Measurements from ENCODE around the gene SLIT1. TPM values are rescaled to one million over a fixed set of nuclear protein-coding genes. Genes with fewer than 3 reads are reported as not detected.

SLIT1 gene
- total RNA-seq, 1 donor from 2014 or later: 25.5 TPM

DNA sequence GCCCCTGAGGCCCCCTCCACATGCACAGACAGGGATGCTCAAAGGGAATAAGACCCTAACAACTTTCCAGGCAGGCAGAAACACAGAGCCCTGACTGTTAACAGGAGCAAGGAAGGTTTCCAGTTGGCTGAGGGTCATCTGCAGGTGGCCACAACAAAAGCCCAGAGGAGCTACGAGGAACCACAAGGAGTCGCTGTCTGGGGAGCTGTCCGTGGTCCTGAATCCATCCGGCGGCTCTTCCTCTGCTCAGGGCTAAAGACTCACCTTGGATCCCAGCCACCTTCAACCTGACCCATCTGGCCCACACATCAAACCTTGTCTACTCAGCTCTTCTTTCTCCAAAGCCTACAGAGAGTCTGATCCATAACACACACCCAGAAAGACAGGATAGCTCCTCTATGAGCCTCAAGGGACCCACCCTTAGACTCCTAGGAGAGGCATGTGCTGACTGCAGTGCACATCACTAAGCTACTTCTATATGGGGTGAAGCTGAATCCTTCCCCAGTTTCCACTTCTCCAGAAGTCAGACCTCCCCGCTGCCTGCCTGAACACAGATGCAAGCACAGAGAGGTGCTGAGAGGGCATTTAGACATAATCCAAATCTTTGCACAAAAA is 104.0 kb downstream of the SLIT1 start:
- Mint-ChIP-seq H3K4me3 (ENCODE audit: low read depth) (no peak overlapping the region), H3K36me3 (ENCODE audit: insufficient read depth) (no peaks in the 10 kb centered on the region), H3K4me1 (ENCODE audit: low read depth) (no peaks in the 10 kb centered on the region), H3K27me3 (peaks cover 9% of the 10 kb centered on the region), H3K27ac (no peak overlapping the region), H3K9me3 (ENCODE audit: low read depth) (no peaks in the 10 kb centered on the region)
- TF ChIP-seq, protein P1, sequence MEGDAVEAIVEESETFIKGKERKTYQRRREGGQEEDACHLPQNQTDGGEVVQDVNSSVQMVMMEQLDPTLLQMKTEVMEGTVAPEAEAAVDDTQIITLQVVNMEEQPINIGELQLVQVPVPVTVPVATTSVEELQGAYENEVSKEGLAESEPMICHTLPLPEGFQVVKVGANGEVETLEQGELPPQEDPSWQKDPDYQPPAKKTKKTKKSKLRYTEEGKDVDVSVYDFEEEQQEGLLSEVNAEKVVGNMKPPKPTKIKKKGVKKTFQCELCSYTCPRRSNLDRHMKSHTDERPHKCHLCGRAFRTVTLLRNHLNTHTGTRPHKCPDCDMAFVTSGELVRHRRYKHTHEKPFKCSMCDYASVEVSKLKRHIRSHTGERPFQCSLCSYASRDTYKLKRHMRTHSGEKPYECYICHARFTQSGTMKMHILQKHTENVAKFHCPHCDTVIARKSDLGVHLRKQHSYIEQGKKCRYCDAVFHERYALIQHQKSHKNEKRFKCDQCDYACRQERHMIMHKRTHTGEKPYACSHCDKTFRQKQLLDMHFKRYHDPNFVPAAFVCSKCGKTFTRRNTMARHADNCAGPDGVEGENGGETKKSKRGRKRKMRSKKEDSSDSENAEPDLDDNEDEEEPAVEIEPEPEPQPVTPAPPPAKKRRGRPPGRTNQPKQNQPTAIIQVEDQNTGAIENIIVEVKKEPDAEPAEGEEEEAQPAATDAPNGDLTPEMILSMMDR (IDR thresholded peaks at IDR 0.05; ENCODE audit: unreplicated experiment): peak; percentile 90
- peak; percentile 75 for DNase-seq (ENCODE audit: low spot score, unreplicated experiment)

DNA sequence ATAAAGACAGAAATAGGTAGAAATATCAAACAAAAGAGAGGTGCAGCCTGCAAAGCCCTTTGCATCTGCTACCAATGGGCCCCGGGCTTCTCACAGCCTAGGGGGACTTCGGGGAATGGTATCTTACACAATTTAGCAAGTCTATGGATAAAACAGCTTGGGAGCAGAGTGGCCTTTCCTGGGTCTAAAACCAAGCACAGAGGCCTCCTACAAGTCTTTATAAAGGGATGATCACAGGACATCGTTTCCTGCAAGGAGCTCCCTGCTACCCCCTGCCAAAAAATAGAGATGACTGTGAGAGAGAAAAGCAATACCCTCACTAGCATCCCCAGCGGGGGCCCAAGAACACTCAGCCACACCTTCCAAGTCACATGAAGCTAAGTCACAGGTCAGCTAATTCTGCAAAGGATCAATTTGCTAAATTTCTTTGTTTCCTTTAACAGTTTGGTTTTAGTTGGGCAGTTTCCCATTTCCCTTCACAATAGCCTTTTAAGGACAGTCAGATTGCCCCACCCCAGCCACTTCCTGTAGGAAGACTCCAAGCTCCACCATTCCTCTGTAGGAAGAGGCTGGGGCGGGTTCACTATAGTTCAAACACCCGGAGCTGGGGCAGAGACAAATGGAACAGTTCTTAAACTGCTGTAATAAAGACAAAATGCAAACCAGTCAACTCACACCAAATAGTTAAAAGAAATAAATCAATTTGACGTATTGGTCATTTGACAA is 105.5 kb downstream of the SLIT1 start:
- no peak overlapping the region for H3K27ac Mint-ChIP-seq
- H3K4me3 Mint-ChIP-seq (ENCODE audit: low read depth): no peak overlapping the region
- TF ChIP-seq, protein P1 (IDR thresholded peaks at IDR 0.05; ENCODE audit: unreplicated experiment): no peak
- no peaks in the 10 kb centered on the region for H3K4me1 Mint-ChIP-seq (ENCODE audit: low read depth)
- H3K27me3 Mint-ChIP-seq: peaks cover 13% of the 10 kb centered on the region
- no peaks in the 10 kb centered on the region for H3K9me3 Mint-ChIP-seq (ENCODE audit: low read depth)
- H3K36me3 Mint-ChIP-seq (ENCODE audit: insufficient read depth): no peaks in the 10 kb centered on the region
- no peak for DNase-seq (ENCODE audit: low spot score, unreplicated experiment)

DNA sequence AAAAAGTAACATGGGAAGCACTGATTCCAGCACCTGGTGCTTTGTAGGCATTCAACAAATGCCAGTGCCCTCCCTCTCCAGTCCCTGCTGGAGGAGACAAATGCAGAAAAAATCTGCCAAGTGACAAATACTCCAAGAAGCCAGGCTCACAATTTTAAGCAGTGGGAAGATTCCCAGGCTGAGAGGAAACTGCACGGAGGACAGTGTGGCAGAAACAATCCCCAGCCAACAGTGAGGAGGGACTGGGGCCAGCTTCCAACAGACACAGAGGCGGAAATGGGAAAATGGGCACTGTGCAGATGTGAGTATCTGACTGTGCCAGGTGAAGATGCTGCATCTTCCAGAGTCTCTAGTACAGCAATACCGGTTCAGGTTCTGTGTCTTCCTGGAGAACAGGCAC is 106.3 kb downstream of the SLIT1 start:
- Mint-ChIP-seq H3K27ac (no peak overlapping the region), H3K36me3 (ENCODE audit: insufficient read depth) (no peaks in the 10 kb centered on the region)

DNA sequence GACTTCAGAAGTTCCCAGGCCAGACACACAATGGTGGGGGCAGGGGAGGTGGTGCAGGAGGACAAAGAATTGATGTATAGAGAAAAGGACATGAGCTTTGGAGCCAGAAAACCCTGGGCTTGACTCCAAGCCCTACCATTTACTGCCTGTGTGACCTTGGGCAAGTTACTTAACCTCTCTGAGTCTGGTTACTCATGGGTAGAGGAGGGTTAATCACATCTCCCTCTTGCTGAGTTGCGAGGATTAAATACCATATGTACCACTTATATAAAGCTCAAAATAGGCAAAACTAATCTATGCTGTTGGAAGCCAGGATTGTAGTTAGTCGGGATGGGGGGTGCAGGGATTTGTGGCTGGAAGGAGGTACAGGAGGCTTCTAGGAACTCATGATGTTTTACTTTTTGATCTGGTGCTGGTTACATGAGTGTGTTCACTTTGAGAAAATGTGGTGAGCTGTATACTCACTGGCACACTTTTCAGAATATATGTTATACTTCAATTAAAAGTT is 106.8 kb downstream of the SLIT1 start:
- TF ChIP-seq, protein P1 (IDR thresholded peaks at IDR 0.05; ENCODE audit: unreplicated experiment): no peak
- H3K27me3 Mint-ChIP-seq: peaks cover 18% of the 10 kb centered on the region
- no peak overlapping the region for H3K27ac Mint-ChIP-seq
- no peak for DNase-seq (ENCODE audit: low spot score, unreplicated experiment)
- H3K4me3 Mint-ChIP-seq (ENCODE audit: low read depth): no peak overlapping the region
- no peaks in the 10 kb centered on the region for H3K36me3 Mint-ChIP-seq (ENCODE audit: insufficient read depth)
- no peaks in the 10 kb centered on the region for H3K9me3 Mint-ChIP-seq (ENCODE audit: low read depth)
- H3K4me1 Mint-ChIP-seq (ENCODE audit: low read depth): no peaks in the 10 kb centered on the region

More for the DNA sequence above, 106.3 kb downstream of the SLIT1 start:
- Mint-ChIP-seq H3K27me3 (peaks cover 13% of the 10 kb centered on the region), H3K4me1 (ENCODE audit: low read depth) (no peaks in the 10 kb centered on the region), H3K4me3 (ENCODE audit: low read depth) (no peak overlapping the region), H3K9me3 (ENCODE audit: low read depth) (no peaks in the 10 kb centered on the region)
- TF ChIP-seq, protein P1 (IDR thresholded peaks at IDR 0.05; ENCODE audit: unreplicated experiment): no peak
- DNase-seq (ENCODE audit: low spot score, unreplicated experiment): no peak

DNA sequence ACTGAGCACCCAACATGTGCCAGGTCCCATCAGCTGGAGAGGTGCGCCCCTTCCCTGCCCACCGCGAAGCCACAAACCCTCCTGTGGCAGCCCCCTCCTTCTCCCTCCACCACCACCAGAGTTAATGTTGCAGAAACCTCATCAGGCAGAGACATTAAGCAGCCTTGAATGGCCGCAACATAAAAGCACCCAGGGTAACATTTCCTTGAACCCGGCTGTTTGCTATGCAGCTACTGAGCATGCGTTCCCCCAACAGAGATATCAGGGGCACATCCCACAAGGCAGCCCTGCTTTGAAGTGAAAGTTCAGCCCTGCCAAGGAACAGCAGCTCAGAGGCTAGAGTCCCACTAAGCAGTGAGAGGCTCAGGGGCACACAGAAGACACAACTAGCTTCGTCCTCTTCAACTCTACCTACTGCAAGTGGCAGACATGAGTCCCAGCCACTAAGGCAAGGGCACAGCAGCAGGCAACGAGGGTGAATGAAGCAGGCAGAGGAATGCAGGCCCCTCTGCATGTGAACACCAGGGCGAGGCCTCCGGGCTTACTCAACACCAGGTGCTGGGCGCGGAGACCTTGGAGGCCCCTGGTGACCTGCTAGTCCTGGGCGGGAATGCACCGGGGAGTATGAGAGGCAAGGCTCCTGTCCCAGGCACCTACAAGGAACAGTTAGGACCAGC is 107.4 kb downstream of the SLIT1 start:
- DNase-seq (ENCODE audit: low spot score, unreplicated experiment): no peak
- H3K4me1 Mint-ChIP-seq (ENCODE audit: low read depth): no peaks in the 10 kb centered on the region
- H3K36me3 Mint-ChIP-seq (ENCODE audit: insufficient read depth): no peaks in the 10 kb centered on the region
- TF ChIP-seq, protein P1 (IDR thresholded peaks at IDR 0.05; ENCODE audit: unreplicated experiment): no peak
- H3K27me3 Mint-ChIP-seq: peaks cover 21% of the 10 kb centered on the region
- H3K27ac Mint-ChIP-seq: no peak overlapping the region
- no peaks in the 10 kb centered on the region for H3K9me3 Mint-ChIP-seq (ENCODE audit: low read depth)
- H3K4me3 Mint-ChIP-seq (ENCODE audit: low read depth): no peak overlapping the region
